ENCODE measurements around the gene DZANK1. TPM values are rescaled to one million over a fixed set of nuclear protein-coding genes. Genes with fewer than 3 reads are reported as not detected.
"Not testable (repeated sequence)": the region's sequence is repeated elsewhere in the genome, so short reads cannot be mapped to it uniquely, and the experiment has no call there.

Gene DZANK1
- total RNA-seq, 1 donor from 2014 or later, result 1.7 TPM

DNA sequence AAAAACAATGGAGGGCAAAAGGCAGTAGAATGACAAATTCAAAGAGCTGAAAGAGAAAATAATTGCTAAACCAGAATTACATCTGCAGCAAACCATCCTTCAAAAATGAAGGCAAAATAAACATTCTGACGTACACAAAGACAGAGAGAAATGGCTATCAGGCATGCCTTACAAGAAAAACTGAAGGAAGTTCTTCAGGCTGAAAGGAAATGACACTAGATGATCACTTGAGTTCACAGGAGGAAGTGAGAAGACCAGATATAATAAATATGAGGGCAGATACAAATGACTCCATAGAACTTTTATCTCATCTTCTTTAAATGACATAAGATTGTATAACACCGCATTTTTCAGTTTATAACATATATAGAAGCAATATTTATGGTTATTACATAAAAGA, 30.0 kb downstream of the DZANK1 start:
- DNase-seq, result no peak

DNA sequence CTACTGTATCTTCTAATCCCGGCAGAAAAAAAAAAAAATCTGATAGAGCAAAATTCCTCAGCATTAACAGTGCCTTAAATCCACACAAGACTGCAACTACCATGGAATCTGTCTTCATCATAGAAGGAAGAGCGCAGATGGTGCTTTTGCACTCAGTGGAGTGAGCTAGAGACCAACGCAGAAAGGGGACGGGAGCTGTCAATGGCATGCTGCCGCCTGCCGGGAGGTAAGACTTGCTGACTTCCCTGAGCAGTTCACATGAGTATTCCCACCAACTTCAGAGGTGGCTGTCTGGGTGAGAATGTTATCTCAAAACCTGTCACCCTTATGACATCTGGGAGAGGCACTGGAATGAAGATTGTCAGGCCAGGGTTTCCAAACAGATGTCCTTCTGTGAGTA, 35.6 kb downstream of the DZANK1 start:
- DNase-seq, result no peak

GRCh38 chr20:18430172-18430826, 36.5 kb downstream of the DZANK1 start:
- no peak for DNase-seq

DNA sequence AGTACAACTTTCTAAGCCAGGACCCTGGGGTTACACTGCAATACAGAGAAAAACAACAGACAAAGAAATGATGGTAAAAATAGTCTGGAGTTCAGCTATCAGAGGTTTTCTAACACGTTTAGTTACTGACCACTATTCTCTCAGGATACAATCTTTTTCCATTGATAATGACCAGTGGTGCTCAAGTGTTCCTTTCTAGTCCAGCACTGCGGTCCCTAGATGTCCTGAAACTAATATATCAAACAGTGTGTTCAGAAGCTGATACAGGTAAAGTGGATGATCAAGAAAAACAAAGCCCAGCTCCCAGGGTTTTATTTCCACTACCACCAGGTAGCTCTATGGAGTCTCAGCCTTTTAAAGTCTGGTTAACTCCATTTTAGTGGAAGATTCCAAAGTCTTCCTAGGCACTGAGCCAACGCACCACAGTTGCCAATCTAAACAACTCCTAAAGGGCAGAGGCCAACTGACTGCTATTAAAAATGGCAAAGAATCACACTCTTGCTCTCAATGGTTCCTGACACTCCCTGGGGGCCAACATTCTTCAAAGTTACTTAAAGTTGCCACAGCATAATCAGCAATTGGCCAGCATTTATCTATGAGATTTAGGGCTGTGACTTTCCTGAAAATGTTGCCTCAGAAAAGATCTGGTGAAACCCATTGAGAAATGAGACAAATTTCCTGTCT, 38.2 kb downstream of the DZANK1 start:
- no peak for DNase-seq

DNA sequence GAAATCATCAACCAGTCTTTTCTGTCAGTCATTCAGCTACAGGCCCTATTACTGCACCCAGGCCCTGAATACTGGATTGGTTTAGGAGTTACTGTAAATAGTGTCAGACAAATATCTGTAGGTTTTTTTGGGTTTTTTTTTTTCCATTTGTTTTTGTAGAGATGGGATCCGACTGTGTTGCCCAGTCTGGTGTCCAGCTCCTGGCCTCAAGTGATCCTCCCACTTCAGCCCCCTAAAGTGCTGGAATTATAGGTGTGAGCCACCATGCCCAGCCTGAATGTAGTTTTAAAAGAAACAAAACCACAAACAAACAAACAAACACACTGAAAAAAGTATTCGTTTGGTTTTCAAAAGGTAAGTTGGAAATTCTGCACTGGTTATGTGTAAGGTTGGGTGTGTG, 39.6 kb downstream of the DZANK1 start:
- DNase-seq, result no peak

GRCh38 chr20:18421608-18422007, 45.2 kb downstream of the DZANK1 start:
- DNase-seq, result no peak

GRCh38 chr20:18416486-18416885, 50.3 kb downstream of the DZANK1 start:
- no peak for DNase-seq

GRCh38 chr20:18414140-18414539, 52.7 kb downstream of the DZANK1 start:
- DNase-seq, result no peak

DNA sequence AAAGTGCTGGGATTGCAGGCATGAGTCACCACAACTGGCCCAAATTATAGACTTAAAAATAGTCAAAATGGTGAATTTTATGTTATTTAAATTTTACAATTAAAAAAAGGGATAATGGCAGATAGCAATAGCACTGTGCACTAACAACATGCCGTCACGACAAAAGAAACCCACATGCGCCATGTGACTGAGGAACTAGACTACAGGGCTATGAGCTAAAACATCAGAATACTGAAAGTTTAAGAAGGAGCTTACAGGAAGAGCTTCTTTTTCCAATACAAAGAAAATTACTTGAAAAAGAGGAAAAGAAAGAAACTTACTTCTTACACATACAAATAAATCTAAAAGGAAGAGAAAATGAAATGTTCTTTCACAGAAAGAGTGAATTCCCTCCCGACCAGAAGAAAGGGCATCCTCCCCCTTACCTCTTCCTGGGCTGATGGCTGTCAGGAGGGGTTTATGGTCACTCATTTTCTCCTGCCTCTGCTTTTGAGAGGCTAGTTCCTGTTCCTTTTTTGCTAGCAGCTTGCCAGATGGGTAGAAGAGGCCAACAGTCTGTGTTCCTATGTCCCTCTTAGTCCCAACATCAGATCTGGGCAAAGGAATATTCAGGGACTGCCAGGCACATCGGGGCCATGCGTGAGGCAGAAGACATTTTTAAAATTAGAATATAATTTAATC, 54.5 kb downstream of the DZANK1 start:
- no peak for DNase-seq

DNA sequence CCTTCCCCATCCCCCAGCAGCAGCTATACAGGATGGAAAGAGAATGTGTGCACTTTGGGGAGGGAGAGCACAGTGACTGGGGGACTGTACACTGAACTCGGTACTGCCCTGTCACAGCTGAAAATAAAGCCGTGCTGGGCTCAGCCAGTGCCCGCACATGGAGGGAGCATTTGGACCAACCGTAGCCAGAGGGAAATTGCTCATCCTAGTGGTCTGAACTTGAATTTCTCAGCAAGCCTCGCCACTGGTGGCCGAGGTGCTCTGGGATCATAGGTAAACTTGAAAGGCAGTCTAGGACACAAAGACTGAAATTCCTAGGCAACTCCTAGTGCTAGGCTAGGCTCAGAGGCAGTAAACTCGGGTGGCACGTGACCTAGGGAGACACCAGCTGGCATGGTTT, 61.0 kb downstream of the DZANK1 start:
- no peak for DNase-seq

DNA sequence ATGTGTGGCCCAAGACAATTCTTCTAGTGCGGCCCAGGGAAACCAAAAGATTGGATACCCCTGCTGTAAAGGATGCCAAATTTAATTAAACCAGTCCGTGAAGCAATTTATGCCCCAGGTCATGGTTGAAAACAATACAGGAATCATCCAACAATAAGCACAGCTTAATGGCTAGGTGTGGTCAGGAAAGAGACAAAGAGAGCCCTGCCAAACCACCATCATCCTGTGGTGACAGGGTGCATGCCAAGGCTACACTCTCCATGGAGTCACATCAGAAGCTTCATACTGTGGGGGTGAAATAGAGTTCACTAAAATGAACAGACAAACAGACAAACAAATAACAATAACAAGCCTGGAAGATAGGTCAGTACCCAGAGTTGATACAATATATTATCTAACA, 62.7 kb downstream of the DZANK1 start:
- DNase-seq, result no peak

DNA sequence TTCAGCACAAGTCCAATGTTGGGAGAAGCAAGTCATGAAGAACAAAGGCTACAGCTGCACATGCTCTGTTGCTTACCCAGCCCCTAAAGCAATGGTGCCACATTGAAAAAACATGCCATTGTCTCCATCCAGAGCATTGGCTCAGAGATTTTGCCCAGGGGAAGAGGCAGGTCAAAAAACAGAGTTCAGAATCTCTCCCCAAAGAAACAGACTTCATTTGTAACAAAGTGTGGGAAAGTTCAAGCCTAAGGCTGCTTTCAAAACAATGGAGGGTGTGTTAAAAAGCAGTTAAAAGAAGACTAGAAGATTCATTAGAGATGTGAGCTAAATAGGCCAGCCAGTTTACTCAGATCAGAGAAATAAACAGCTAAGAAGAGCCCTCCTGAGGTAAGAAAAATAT, 63.6 kb downstream of the DZANK1 start:
- DNase-seq, result no peak

GRCh38 chr20:18401305-18401704, 65.5 kb downstream of the DZANK1 start:
- DNase-seq, result no peak

GRCh38 chr20:18400460-18400859, 66.4 kb downstream of the DZANK1 start:
- DNase-seq, result no peak

DNA sequence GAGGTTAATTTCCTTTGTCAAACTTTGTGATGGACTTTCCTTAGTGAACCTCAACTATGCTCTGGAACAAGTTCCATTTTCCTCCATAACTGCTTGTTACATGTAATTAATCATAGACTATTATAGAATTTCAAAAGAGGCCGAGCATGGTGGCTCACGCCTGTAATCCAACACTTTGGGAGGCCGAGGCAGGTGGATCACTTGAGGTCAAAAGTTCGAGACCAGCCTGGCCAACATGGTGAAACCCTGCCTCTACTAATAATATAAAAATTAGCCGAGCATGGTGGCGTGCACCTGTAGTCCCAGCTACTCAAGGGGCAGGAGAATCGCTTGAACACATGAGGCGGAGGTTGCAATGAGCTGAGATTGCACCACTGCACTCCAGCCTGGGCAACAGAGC, 68.1 kb downstream of the DZANK1 start:
- DNase-seq, result not testable (repeated sequence)

GRCh38 chr20:18397030-18397429, 69.8 kb downstream of the DZANK1 start:
- peak; percentile 11 for DNase-seq

- DNase-seq, result no peak
Measured at GRCh38 chr20:18395544-18395943, 71.3 kb downstream of the DZANK1 start.

DNA sequence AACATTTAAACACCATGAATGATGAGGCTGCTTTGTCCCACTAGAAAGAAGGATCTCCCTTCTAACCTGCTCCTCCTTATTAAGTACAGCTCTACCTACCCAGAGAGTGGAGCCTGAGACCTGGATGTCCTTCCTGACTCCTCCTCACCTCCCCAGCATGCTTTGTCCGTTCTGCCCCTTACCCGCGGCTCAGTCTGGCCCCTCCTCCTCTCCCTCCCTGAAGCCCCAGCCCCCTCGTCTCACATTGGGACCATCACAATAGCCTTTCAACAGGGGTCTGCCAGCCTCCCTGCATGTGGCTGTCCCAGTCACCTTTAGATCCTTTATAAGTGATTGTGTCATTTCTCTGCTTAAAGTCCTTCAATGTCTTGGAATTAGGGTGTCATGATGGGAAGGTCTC, 72.5 kb downstream of the DZANK1 start:
- no peak for DNase-seq

- no peak for DNase-seq
Measured at GRCh38 chr20:18391686-18392085, 75.1 kb downstream of the DZANK1 start.

- DNase-seq, result no peak
Measured at GRCh38 chr20:18390201-18390600, 76.6 kb downstream of the DZANK1 start.

DNA sequence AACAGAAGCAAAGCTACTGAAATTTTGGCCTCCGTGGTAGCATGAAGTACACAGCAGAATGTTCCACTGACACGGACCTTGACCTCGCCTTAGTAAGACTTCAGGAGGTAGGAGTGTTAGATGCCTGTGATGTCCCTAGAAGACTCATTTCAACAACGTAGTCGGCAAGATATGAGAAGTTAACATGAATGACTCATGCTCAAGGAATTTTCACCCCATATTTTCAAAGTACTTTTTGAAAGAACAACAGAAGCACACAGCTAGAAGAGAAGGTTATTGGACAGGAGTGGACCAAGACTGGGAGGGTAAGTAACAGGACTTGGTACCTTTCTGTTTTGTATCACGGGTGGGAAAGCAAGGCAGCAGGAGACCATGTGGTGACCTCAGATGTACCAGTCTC, 78.0 kb downstream of the DZANK1 start:
- DNase-seq, result no peak

- DNase-seq, result no peak
Measured at GRCh38 chr20:18380908-18381529, 85.8 kb downstream of the DZANK1 start.

DNA sequence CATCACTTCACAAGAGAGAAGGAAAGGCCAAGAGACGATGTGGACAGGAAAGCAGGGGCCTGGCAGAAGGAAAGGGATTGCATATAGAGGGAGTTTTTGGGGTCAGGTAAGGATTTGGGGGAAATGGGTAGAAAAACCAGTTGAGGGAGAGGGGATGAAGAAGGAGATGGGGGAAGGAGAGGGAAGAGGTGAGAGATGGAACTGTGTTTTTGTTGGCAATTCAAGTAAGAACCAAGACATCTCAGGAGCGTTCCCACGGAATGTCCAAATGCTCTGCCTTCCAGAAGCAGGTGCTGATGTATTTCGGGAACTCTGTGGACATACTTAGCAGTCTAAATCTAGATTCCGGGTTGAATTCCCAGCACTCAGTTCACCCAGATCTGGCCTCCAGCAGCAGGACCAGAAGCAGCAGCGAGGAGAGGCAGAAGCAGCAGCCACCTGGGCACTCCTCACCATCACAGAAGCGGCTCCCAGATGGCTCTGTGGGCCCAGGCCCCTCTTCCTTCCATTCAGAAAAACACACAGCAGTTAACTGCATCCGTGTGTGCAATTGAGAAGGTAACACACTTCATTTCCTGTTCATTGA, 88.8 kb downstream of the DZANK1 start:
- no peak for DNase-seq
